ENCODE measurements around the gene PTPRG. TPM values are rescaled to one million over a fixed set of nuclear protein-coding genes. Genes with fewer than 3 reads are reported as not detected.

PTPRG gene
- total RNA-seq, 1 experiment from 2014 or later: 69.3 TPM

- Histone ChIP-seq H2BK120ac (ENCODE audit: low read depth, low read length, poor library complexity, severe bottlenecking) (no peak overlapping the region), H3K4me2 (ENCODE audit: insufficient read depth, insufficient read length, low read length) (no peak overlapping the region), H2BK5ac (ENCODE audit: insufficient read length, low read length) (no peak overlapping the region), H2BK15ac (ENCODE audit: low read depth, low read length) (no peak overlapping the region), H2AFZ (ENCODE audit: low read length) (no peak overlapping the region), H3K9me3 (ENCODE audit: control insufficient read depth, low read depth, low read length) (no peaks in the 10 kb centered on the region), H3K9ac (ENCODE audit: extremely low read depth, insufficient read length, low read length) (no peak overlapping the region), H3T11ph (ENCODE audit: low read length) (no peak overlapping the region), H3K23me2 (ENCODE audit: insufficient read length, low read depth, low read length, poor library complexity, severe bottlenecking) (no peaks in the 10 kb centered on the region), H3K56ac (ENCODE audit: insufficient read length, low read depth, low read length) (no peak overlapping the region), H3K23ac (ENCODE audit: insufficient read length, low read depth, low read length) (no peak overlapping the region), H3K4me1 (ENCODE audit: insufficient read depth, low read length) (peaks cover 21% of the 10 kb centered on the region; the same call in 1 of the 2 replicates), H2AK5ac (ENCODE audit: insufficient read length, low read length) (no peak overlapping the region), H4K20me1 (ENCODE audit: control insufficient read depth, insufficient read depth, insufficient read length) (no peaks in the 10 kb centered on the region), H3K14ac (ENCODE audit: insufficient read depth, low read length) (no peak overlapping the region), H4K8ac (replicated peaks; ENCODE audit: insufficient read length, low read depth, low read length) (no peak overlapping the region), H3K79me2 (ENCODE audit: insufficient read depth, low read length) (peaks cover 17% of the 10 kb centered on the region), H3K27me3 (ENCODE audit: insufficient read depth, low read length) (no peaks in the 10 kb centered on the region), H2BK12ac (ENCODE audit: insufficient read length, low read depth, low read length) (no peak overlapping the region), H3K4ac (ENCODE audit: low read depth, low read length) (no peak overlapping the region), H2BK20ac (ENCODE audit: low read depth, low read length, poor library complexity, severe bottlenecking) (no peak overlapping the region), H4K91ac (ENCODE audit: insufficient read length, low read depth, low read length) (no peak overlapping the region), H3K79me1 (ENCODE audit: insufficient read depth, low read depth, low read length, poor library complexity, severe bottlenecking) (peaks cover 6% of the 10 kb centered on the region), H3K18ac (ENCODE audit: insufficient read length, low read depth, low read length) (no peak overlapping the region), H3K27ac (ENCODE audit: insufficient read length, low read depth, low read length) (no peak overlapping the region), H4K5ac (ENCODE audit: insufficient read length, low read depth, low read length) (no peak overlapping the region)
- Mint-ChIP-seq H3K27ac (no peak overlapping the region), H3K4me3 (no peak overlapping the region), H3K9me3 (no peaks in the 10 kb centered on the region), H3K4me1 (peaks cover 57 to 58% of the 10 kb centered on the region in 2 experiments), H3K27me3 (ENCODE audit: low read depth) (no peaks in the 10 kb centered on the region; the same call in 1 of the 2 replicates), H3K36me3 (ENCODE audit: insufficient read depth in 1 of 3, low read depth in 3 of 3) (no peaks in the 10 kb centered on the region)
- no peak for DNase-seq
- WGBS (ENCODE audit: extremely low coverage, insufficient read length, low lambda C conversion rate): no CpG with 5 or more reads among the region's 2 CpGs
- TF ChIP-seq, protein P1, sequence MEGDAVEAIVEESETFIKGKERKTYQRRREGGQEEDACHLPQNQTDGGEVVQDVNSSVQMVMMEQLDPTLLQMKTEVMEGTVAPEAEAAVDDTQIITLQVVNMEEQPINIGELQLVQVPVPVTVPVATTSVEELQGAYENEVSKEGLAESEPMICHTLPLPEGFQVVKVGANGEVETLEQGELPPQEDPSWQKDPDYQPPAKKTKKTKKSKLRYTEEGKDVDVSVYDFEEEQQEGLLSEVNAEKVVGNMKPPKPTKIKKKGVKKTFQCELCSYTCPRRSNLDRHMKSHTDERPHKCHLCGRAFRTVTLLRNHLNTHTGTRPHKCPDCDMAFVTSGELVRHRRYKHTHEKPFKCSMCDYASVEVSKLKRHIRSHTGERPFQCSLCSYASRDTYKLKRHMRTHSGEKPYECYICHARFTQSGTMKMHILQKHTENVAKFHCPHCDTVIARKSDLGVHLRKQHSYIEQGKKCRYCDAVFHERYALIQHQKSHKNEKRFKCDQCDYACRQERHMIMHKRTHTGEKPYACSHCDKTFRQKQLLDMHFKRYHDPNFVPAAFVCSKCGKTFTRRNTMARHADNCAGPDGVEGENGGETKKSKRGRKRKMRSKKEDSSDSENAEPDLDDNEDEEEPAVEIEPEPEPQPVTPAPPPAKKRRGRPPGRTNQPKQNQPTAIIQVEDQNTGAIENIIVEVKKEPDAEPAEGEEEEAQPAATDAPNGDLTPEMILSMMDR (conservative IDR thresholded peaks at IDR 0.05): no peak
Observed at GRCh38 chr3:61901986-61902385, 340.6 kb downstream of the PTPRG start.
